ENCODE data around the gene ZSCAN1.
A peak's percentile ranks its signal among the peaks of the same experiment; 100 is the strongest.

The ZSCAN1 gene

DNA sequence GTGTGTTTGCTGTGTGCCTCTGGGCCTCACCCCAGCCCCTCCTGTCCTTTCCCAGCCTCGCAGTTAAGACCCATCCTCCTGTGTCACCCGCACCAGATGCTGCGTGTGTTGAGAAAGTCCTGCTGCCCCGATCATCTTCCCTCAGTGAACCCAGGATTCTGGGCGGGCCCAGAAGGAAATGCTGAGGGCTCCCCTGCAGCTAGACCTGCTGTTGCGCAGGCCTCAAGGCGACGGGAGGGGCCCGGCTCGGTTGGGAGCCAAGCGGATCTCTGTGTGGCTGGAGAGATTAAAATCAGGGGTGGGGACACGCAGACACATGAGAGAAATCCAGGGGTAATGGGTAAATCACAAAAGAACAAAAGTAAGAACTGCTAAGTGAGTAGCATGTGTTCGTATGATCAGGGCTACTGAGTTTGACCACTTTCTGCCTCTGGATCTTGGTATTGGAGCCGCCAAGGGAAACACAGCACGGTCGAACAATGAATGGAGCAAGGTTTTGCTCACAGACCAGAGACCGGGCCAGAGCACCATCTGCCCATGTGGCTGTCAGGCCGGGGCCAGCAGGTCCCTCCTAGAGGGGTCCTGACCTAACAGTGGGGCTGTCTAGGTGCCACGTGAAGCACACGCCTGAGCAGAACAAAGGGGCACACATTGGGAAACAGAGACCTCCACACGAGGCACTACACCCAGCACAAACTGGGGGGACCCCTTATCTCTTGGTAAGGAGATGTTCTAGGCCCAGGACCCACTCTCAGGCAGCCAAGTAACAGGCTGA lies 7.1 kb downstream of the ZSCAN1 start:
- DNase-seq = no peak

GRCh38 chr19:58042495-58043340 lies 8.9 kb downstream of the ZSCAN1 start:
- DNase-seq = no peak

GRCh38 chr19:58044391-58044790 lies 10.6 kb downstream of the ZSCAN1 start:
- DNase-seq = no peak

GRCh38 chr19:58044886-58045285 lies 11.1 kb downstream of the ZSCAN1 start:
- DNase-seq = no peak

DNA sequence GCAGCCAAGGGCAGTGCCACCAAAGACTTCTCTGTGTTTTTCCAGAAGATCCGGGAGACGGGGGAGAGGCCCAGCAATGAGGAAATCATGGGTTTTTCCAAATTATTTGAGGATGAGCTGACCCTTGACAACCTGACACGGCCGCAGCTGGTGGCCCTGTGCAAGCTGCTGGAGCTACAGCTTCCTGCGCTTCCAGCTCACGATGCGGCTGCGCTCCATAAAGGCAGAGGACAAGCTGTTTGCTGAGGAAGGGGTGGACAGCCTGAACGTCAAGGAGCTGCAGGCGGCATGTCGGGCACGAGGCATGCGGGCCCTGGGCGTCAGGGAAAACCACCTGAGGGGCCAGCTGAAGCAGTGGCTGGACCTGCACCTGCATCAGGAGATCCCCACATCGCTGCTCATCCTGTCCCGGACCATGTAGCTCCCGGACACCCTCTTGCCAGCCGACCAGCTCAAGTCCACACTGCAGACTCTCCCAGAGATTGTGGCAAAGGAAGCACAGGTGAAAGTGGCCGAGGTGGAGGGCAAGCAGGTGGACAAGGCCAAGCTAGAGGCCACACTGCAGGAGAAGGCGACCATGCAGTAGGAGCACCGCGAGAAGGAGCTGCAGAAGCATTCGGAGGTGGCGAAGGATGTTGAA lies 11.7 kb downstream of the ZSCAN1 start:
- no peak for DNase-seq

GRCh38 chr19:58046856-58047255 lies 13.0 kb downstream of the ZSCAN1 start:
- no peak for DNase-seq

GRCh38 chr19:58047672-58048071 lies 13.8 kb downstream of the ZSCAN1 start:
- no peak for DNase-seq

GRCh38 chr19:58052256-58052655 lies 18.4 kb downstream of the ZSCAN1 start:
- DNase-seq = no peak

GRCh38 chr19:58053480-58054156 lies 19.8 kb downstream of the ZSCAN1 start:
- no peak for DNase-seq

DNA sequence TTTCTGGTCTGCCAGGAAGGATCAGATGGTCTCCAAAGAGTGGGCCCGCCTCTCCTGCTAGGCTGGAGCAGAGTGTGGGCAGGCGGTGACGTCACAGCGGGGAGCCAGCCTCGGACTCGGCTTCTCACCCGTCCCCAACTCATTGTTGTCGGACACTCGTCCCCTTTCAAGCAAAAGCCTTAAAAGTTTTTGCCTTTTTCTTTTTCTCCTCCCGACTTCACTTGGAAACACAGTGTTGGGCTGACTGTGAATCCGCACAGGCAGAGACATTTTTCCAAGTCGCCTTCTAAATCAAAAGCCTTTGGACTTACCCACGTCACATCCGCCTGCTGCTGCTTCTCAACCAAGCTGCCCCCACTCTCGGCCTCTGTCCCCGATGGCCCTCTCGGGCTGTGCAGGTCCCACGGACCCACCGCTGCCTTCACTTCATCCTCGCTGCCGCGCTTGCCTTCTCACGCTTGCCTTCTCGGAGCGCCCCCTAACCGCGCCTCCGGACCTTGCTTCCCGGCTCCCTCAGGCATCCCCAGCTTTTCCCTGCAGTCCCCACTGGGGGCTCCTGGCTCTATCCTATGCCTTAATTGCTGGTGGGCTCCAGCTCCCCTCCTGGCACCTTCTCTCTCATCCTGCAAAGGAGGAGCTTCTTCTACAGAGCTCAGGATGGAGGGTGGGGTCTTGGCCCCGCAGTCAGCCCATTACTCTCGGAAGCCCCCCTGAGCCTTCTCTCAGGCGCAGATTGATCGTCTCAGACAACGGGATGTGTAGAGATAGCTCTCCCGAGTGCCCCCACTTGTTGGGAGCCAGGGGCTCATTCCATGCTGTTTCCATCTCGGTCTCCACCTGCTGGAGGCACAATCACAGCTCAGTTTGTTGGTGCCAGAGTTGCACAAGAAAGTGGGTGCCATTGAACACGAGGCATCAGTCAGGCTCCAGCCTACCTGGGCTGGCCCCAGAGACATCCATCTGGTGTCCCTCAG lies 21.4 kb downstream of the ZSCAN1 start:
- DNase-seq = no peak

- no peak for DNase-seq
Observed at GRCh38 chr19:58056261-58056660, 22.4 kb downstream of the ZSCAN1 start.

GRCh38 chr19:58056861-58057260 lies 23.0 kb downstream of the ZSCAN1 start:
- DNase-seq = no peak

DNA sequence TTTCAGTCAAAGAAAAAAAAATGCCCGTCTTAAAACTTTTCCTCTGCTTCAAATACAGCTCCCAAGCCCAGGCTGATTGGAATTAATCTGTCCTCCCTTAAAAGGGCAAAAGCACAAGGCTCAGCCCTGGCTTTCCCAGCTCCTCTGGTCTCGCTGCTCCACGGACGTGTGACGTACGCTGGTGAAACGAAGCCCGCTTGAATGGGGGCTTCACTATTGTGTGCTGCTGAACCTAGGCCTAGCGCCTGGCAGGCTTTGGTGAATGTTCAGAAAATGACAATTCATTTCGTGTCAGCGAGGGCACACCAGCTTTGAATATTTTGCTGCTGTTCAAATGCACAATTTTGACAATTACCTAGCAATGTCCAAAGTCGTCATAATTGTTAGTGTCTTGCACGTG lies 24.6 kb downstream of the ZSCAN1 start:
- DNase-seq = no peak

GRCh38 chr19:58059003-58059670 lies 25.3 kb downstream of the ZSCAN1 start, which contains the start of gene ZNF135:
Gene ZNF135, plus strand, starts transcription at chr19:58059282. Its CDS starts 721 bp downstream, at chr19:58060003.
- DNase-seq = peak in 1 of 2 experiments; percentile 38

GRCh38 chr19:58059671-58060078 lies 25.9 kb downstream of the ZSCAN1 start:
- no peak for DNase-seq

DNA sequence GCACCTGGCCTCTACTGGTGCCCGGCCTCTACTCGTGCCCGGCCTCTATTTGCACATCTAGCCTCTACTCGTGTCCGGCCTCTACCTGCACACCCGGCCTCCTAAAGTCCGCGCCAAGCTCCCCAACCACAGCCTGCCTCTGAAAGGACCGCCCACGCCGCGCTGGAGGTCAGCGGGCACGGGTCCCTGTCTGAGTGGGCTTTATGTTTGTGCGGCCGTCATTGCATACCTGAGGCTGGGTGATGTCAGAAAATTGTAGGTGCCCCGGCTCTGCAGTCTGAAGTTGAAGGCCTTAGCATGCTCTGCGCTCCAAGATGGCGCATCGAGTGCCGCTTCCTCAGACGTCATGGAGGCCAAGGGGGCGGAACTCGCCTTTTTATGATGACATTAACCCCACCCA lies 26.4 kb downstream of the ZSCAN1 start:
- DNase-seq = no peak

GRCh38 chr19:58063712-58064111 lies 29.9 kb downstream of the ZSCAN1 start:
- no peak for DNase-seq

DNA sequence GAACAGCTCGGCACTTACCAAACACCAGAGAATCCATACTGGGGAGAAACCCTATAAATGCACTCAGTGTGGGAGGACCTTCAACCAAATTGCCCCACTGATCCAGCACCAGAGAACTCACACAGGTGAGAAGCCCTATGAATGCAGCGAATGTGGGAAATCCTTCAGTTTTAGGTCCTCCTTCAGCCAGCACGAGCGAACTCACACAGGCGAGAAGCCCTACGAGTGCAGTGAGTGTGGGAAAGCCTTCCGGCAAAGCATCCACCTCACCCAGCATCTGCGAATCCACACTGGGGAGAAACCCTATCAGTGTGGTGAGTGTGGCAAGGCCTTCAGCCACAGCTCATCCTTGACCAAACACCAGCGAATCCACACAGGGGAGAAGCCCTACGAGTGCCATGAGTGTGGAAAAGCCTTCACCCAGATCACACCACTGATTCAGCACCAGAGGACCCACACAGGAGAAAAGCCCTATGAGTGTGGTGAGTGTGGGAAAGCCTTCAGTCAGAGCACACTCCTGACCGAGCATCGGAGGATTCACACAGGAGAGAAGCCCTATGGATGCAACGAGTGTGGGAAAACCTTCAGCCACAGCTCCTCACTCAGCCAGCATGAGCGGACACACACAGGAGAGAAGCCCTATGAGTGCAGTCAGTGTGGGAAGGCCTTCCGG lies 33.6 kb downstream of the ZSCAN1 start:
- no peak for DNase-seq

DNA sequence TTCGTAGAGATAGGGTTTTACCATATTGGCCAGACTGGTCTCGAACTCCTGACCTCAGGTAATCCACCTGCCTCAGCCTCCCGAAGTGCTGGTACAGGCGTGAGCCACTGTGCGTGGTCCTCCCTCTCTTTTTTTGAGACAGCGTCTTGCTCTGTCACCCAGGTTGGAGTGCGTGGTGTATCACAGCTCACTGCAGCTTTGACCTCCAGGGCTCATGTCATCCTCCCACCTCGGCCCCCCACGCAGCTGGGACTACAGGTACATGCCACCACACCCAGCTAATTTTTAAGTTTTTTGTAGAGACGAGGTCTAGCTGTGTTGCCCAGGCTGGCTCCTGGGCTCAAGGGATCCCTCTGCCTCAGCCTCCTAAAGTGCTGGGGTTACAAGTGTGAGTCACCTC lies 46.0 kb downstream of the ZSCAN1 start:
- no peak for DNase-seq

DNA sequence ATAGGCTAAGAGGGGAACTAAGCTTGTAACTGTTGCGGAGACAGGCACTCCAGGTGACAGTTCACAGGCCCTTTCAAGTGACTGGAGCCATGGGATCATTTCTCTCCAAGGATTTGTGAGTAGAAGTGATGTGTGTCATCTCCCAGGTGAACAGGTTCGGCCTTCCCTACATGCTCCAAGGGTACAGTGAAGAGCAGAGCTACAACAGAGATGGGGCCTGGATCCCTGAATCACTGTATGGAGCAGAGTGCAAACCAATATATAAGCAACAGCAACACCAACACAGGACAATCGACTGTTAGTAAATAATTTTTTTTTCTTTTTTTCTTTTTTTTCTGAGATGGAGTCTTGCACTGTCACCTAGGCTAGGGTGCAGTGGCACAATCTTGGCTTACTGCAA lies 49.2 kb downstream of the ZSCAN1 start:
- no peak for DNase-seq

Measured in SW 1271 (cell line).